ENCODE measurements around the gene BCKDHA.

- TF ChIP-seq CTCF (IDR thresholded peaks at IDR 0.05; ENCODE audit: insufficient read depth, low read depth, low read length) = no peak
- TF ChIP-seq EZH2 (IDR thresholded peaks at IDR 0.05; ENCODE audit: insufficient read depth, low read length) = no peak
Measured at GRCh38 chr19:41413947-41414346, 16.3 kb downstream of the BCKDHA start.

All from astrocyte (in vitro differentiated cells and primary cell).